Activated CD4-positive, alpha-beta memory T cell treated with anti-CD3 and anti-CD28 coated beads for 36 hours (primary cell): ENCODE data around the gene TLDC2. TPM values are rescaled to one million over a fixed set of nuclear protein-coding genes. Genes with fewer than 3 reads are reported as not detected.
A peak's percentile ranks its signal among the peaks of the same experiment; 100 is the strongest.
"Not testable (repeated sequence)": the region's sequence is repeated elsewhere in the genome, so short reads cannot be mapped to it uniquely, and the experiment has no call there.

ENCODE experiments used
- CTCF ChIA-PET: fragments of 350-600 bp; sonication (Branson Sonifier 250); formaldehyde crosslinking; loops from one replicate; lab custom pipeline; 2021; ENCODE audit warnings: antibody characterized with exemption, inconsistent platforms; lab: Charles Lee
- POLR2A ChIA-PET: fragments of 350-600 bp; sonication (Branson Sonifier 250); formaldehyde crosslinking; loops from one replicate; lab custom pipeline; 2021; ENCODE audit warnings: antibody characterized with exemption; lab: Charles Lee
- DNase-seq: peaks from one replicate; pipeline ENCODE4 v3.0.0-alpha.2; 2020
- H3K27ac Mint-ChIP-seq: one replicate; pipeline ENCODE4 v1.8.0; 2021; ENCODE audit warnings: mixed read lengths
- H3K27me3 Mint-ChIP-seq: one replicate; pipeline ENCODE4 v1.8.0; 2021; ENCODE audit warnings: mixed read lengths
- H3K36me3 Mint-ChIP-seq: one replicate; pipeline ENCODE4 v1.8.0; 2021; ENCODE audit warnings: mixed read lengths
- H3K4me1 Mint-ChIP-seq: one replicate; pipeline ENCODE4 v1.8.0; 2021; ENCODE audit warnings: low read depth, mixed read lengths
- H3K4me3 Mint-ChIP-seq: one replicate; pipeline ENCODE4 v1.8.0; 2021; ENCODE audit warnings: mild to moderate bottlenecking, mixed read lengths
- H3K9me3 Mint-ChIP-seq: one replicate; pipeline ENCODE4 v1.8.0; 2021; ENCODE audit warnings: mixed read lengths
- intact Hi-C: fragments of 100-400 bp; cut with micrococcal nuclease; formaldehyde crosslinking; loops from one replicate; pipeline ENCODE4 v1.15.1; 2023
- total RNA-seq, 2 experiments: library from RNA; stranded (reverse); gene quantifications; one replicate each; pipeline ENCODE4 v1.2.3, GENCODE V29; 2021

Gene TLDC2
- total RNA-seq, 2 experiments from 2014 or later: not detected

DNA sequence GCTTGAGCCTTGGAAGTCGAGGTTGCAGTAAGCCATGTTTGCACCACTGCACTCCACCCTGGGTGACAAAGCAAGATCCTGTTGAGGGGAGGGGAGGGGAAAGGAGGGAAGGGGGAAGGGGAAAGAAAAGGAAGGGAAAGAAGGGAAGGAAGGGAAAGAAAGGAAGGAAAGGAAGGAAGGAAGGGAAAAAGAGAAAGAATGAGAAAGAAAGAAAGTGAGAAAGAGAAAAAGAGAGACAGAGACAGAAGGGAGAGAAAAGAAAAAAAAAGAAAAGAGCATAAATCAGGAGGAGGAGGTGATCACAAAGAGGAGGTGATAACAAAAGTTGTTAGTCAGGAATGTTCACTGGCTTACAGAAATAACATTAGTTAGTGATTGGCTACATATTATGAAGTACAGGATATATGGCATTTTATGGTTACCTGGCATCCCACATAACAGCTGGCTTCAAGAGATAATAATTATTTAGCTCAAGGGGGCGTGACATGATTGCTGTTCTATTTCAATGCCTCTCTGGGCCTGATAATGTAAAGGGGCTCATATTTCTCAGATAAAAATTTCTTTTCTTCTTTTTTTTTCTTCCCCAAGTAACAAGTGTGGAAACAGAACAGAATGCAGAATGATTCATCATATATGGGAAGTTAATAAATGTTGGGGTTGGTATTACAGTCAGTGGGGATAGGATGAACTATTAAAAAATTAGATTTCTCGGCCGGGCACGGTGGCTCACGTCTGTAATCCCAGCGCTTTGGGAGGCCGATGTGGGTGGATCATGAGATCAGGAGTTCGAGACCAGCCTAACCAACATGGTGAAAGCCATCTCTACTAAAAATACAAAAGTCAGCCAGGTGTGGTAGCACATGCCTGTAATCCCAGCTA is 48.5 kb downstream of the TLDC2 start:
- no peak overlapping the region for H3K4me3 Mint-ChIP-seq
- intact Hi-C loops: no loop called here

GRCh38 chr20:36925234-36925633 is 49.3 kb downstream of the TLDC2 start:
- Mint-ChIP-seq H3K27ac (peak overlapping the region; percentile 23), H3K4me3 (no peak overlapping the region), H3K4me1 (peaks cover 36% of the 10 kb centered on the region), H3K27me3 (no peaks in the 10 kb centered on the region), H3K9me3 (no peaks in the 10 kb centered on the region), H3K36me3 (peaks cover 36% of the 10 kb centered on the region)
- no peak for DNase-seq
- ChIA-PET POLR2A (no interaction called here), CTCF (interaction anchor here (1.3 kb wide), 1 partner anchor 9 kb away, joined by 3 read pairs; no protein-coding TSS in a partner anchor)
- intact Hi-C loops: no loop called here

More for the DNA sequence above, 48.5 kb downstream of the TLDC2 start:
- H3K4me1 Mint-ChIP-seq: peaks cover 32% of the 10 kb centered on the region
- no peak for DNase-seq
- peak overlapping the region; percentile 68 for H3K27ac Mint-ChIP-seq
- CTCF ChIA-PET: interaction anchor here (0.5 to 1.5 kb wide), 3 partner anchors 8 to 167 kb away, joined by 3 to 4 read pairs (median 3); no protein-coding TSS in a partner anchor
- peaks cover 33% of the 10 kb centered on the region for H3K36me3 Mint-ChIP-seq
- no peaks in the 10 kb centered on the region for H3K9me3 Mint-ChIP-seq
- POLR2A ChIA-PET: no interaction called here
- H3K27me3 Mint-ChIP-seq: no peaks in the 10 kb centered on the region

GRCh38 chr20:36926653-36927200 is 50.8 kb downstream of the TLDC2 start:
- no peaks in the 10 kb centered on the region for H3K9me3 Mint-ChIP-seq
- no peak for DNase-seq
- POLR2A ChIA-PET: no interaction called here
- intact Hi-C loops: no loop called here
- CTCF ChIA-PET: no interaction called here
- no peaks in the 10 kb centered on the region for H3K27me3 Mint-ChIP-seq
- H3K4me3 Mint-ChIP-seq: no peak overlapping the region
- no peak overlapping the region for H3K27ac Mint-ChIP-seq
- H3K4me1 Mint-ChIP-seq: peaks cover 49% of the 10 kb centered on the region
- peaks cover 48% of the 10 kb centered on the region for H3K36me3 Mint-ChIP-seq

DNA sequence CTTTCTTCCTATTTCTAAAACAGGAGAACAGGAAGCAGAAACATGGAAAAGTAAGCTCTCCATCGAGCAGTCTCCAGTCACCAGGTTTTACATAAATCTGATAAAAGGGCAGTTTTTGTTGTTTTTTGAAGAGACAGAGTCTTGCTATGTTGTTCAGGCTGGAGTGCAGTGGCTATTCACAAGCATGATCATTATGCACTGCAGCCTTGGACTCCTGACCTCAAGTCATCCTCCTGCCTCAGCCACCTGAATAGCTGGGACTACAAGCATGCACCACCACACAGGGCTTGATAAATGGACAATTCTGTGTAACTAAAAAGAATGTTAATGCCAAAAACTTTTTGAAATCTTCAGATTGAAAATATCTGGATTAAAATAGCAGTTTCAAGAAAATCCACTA is 51.8 kb downstream of the TLDC2 start:
- Mint-ChIP-seq H3K27me3 (no peaks in the 10 kb centered on the region), H3K4me1 (peaks cover 55% of the 10 kb centered on the region), H3K4me3 (no peak overlapping the region), H3K27ac (no peak overlapping the region), H3K9me3 (no peaks in the 10 kb centered on the region), H3K36me3 (peaks cover 51% of the 10 kb centered on the region)
- intact Hi-C loops: no loop called here
- CTCF ChIA-PET: interaction anchor here (0.6 to 1.1 kb wide), 2 partner anchors 8 to 166 kb away, joined by 4 read pairs; no protein-coding TSS in a partner anchor
- POLR2A ChIA-PET: no interaction called here
- no peak for DNase-seq

GRCh38 chr20:36929290-36929689 is 53.4 kb downstream of the TLDC2 start:
- POLR2A ChIA-PET: no interaction called here
- no peak overlapping the region for H3K4me3 Mint-ChIP-seq
- intact Hi-C loops: no loop called here
- no peaks in the 10 kb centered on the region for H3K27me3 Mint-ChIP-seq
- peaks cover 55% of the 10 kb centered on the region for H3K36me3 Mint-ChIP-seq
- CTCF ChIA-PET: no interaction called here
- no peak for DNase-seq
- peak overlapping the region; percentile 84 for H3K27ac Mint-ChIP-seq
- no peaks in the 10 kb centered on the region for H3K9me3 Mint-ChIP-seq
- peaks cover 58% of the 10 kb centered on the region for H3K4me1 Mint-ChIP-seq

- intact Hi-C loops: loop anchor here (2.0 kb wide), 1 partner anchor 21 kb away; the partner anchor contains the start of gene SAMHD1
- Mint-ChIP-seq H3K36me3 (peaks cover 57% of the 10 kb centered on the region), H3K4me3 (no peak overlapping the region), H3K4me1 (peaks cover 54% of the 10 kb centered on the region), H3K27me3 (no peaks in the 10 kb centered on the region), H3K9me3 (no peaks in the 10 kb centered on the region), H3K27ac (peak overlapping the region; percentile 84)
- no peak for DNase-seq
- ChIA-PET CTCF (no interaction called here), POLR2A (no interaction called here)
Observed at GRCh38 chr20:36929691-36930090, 53.8 kb downstream of the TLDC2 start.

DNA sequence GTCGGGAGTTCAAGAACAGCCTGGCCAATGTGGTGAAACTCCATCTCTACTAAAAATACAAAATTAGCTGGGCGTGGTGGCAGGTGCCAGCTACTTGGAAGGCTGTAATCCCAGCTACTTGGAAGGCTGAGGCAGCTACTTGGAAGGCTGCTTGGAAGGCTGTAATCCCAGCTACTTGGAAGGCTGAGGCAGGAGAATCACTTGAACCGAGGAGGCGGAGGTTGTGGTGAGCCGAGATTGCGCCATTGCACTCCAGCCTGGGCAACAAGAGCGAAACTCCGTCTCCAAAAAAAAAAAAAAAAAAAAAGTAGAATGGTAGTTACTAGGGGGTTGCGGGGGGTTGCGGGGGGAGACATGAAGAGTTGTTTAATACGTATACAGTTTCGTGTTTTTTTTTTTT is 56.1 kb downstream of the TLDC2 start:
- Mint-ChIP-seq H3K27ac (peak overlapping the region; percentile 72), H3K36me3 (peaks cover 47% of the 10 kb centered on the region), H3K4me1 (peaks cover 51% of the 10 kb centered on the region)
- CTCF ChIA-PET, POLR2A ChIA-PET, H3K4me3 Mint-ChIP-seq, H3K9me3 Mint-ChIP-seq, H3K27me3 Mint-ChIP-seq, DNase-seq, intact Hi-C loops: not testable (repeated sequence)

DNA sequence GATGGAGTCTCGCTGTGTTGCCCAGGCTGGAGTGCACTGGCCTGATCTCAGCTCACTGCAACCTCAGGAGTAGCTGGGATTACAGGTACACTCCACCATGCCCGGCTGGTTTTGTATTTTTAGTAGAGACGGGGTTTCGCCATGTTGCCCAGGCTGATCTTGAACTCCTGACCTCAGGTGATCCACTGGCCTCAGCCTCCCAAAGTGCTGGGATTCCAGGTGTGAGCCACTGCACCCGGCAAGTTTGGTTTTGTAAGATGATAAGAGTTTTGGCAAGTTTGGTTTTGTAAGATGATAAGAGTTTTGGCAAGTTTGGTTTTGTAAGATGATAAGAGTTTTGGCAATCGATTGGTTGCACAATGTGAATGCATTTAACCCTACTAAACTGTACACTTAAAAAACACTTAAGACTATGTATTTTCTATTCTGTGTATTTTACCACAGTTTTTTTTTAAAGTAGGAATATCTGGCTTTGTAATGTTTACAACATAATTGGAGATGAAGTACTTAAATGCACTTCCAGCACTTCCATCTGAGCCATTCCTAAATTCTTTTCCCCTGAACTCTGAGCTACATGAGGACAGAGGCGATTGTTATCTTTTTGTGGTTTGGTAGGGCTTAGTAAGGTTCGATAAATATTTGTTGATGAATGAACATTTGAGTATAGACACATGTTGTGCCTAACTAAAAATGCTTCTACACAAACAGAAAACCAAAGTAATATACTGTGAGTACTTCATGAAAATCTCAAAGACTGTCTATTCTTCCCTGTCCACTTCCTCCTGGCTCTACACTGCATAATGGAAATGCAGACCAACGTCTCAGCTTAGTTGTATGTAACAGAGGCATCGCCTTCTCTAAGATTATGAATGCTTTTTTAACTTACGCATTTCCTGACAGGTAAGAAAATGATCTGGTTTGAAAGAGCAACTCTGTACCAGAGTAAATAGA is 56.8 kb downstream of the TLDC2 start:
- Mint-ChIP-seq H3K4me1 (peaks cover 56% of the 10 kb centered on the region), H3K4me3 (no peak overlapping the region)

DNA sequence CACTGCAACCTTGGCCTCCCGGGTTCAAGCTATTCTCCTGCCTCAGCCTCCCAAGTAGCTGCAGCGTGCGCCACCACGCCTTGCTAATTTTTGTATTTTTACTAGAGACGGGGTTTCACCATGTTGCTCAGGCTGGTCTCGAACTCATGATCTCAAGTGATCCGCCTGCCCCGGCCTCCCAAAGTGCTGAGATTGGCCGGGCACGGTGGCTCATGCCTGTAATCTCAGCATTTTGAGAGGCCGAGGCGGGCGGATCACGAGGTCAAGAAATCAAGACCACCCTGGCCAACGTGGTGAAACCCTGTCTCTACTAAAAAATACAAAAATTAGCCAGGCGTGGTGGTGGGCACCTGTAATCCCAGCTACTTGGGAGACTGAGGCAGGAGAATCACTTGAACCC is 57.6 kb downstream of the TLDC2 start:
- Mint-ChIP-seq H3K36me3 (peaks cover 42% of the 10 kb centered on the region), H3K4me1 (peaks cover 58% of the 10 kb centered on the region)
- DNase-seq, H3K4me3 Mint-ChIP-seq, H3K9me3 Mint-ChIP-seq, H3K27me3 Mint-ChIP-seq, POLR2A ChIA-PET, H3K27ac Mint-ChIP-seq, intact Hi-C loops: not testable (repeated sequence)
- CTCF ChIA-PET: interaction anchor here (1.1 to 1.5 kb wide), 2 partner anchors 14 to 33 kb away, joined by 3 to 4 read pairs; no protein-coding TSS in a partner anchor

More for the DNA sequence above, 56.8 kb downstream of the TLDC2 start:
- intact Hi-C loops: no loop called here
- CTCF ChIA-PET: interaction anchor here (1.1 to 1.5 kb wide), 2 partner anchors 13 to 32 kb away, joined by 3 to 4 read pairs; no protein-coding TSS in a partner anchor
- no peaks in the 10 kb centered on the region for H3K27me3 Mint-ChIP-seq
- H3K9me3 Mint-ChIP-seq: no peaks in the 10 kb centered on the region
- peak overlapping the region; percentile 72 for H3K27ac Mint-ChIP-seq
- POLR2A ChIA-PET: no interaction called here
- no peak for DNase-seq
- peaks cover 47% of the 10 kb centered on the region for H3K36me3 Mint-ChIP-seq

DNA sequence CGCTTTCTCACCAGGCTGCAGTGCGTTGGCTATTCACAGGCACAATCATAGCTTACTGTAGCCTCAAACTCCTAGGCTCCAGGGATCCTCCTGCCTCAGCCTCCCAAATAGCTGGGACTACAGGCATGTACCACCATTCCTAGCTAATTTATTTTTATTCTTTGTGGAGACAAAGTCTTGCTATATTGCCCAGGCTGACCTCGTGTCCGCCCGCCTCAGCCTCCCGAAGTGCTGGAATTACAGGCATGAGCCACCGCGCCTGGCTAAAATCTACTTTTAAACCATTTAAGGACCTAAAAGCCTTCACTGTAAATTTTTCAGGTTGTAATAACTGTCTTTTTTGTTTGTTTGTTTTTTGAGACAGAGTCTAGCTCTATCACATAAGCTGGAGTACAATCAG is 60.4 kb downstream of the TLDC2 start:
- peaks cover 56% of the 10 kb centered on the region for H3K4me1 Mint-ChIP-seq
- ChIA-PET POLR2A (interaction anchor here (0.6 to 1.0 kb wide), 2 partner anchors 69 to 291 kb away, joined by 3 read pairs; no protein-coding TSS in a partner anchor), CTCF (no interaction called here)
- H3K36me3 Mint-ChIP-seq: peaks cover 35% of the 10 kb centered on the region
- no peak for DNase-seq
- intact Hi-C loops: no loop called here
- peak overlapping the region; percentile 23 for H3K27ac Mint-ChIP-seq
- no peak overlapping the region for H3K4me3 Mint-ChIP-seq
- H3K27me3 Mint-ChIP-seq: no peaks in the 10 kb centered on the region
- no peaks in the 10 kb centered on the region for H3K9me3 Mint-ChIP-seq

DNA sequence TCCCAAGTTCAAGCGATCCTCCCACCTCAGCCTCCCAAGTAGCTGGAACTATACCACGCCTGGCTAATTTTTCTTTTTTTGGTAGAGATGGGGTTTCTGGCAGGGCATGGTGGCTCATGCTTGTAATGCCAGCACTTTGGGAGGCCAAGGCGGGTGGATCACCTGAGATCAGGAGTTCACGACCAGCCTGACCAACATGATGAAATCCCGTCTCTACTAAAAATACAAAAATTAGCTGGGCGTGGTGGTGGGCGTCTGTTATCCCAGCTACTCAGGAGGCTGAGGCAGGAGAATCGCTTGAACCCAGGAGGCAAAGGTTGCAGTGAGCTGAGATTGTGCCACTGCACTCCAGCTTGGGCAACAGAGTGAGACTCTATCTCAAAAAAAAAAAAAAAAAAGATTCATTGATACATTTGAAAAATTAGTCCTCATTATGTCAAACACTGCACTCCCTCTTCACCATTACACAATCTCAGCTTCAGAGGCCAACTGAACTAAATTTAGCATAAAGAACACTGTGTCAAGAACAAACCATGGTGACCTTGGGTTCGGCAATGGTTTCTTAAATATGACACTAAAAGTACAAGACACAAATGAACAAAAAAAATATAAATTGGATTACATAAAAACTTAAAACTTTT is 60.9 kb downstream of the TLDC2 start:
- peaks cover 35% of the 10 kb centered on the region for H3K36me3 Mint-ChIP-seq

More for the DNA sequence above, 60.9 kb downstream of the TLDC2 start:
- Mint-ChIP-seq H3K27ac (peak overlapping the region; percentile 25), H3K4me1 (peaks cover 57% of the 10 kb centered on the region)
- intact Hi-C loops, H3K27me3 Mint-ChIP-seq, H3K4me3 Mint-ChIP-seq, DNase-seq, H3K9me3 Mint-ChIP-seq: not testable (repeated sequence)
- CTCF ChIA-PET: interaction anchor here (0.9 to 1.0 kb wide), 2 partner anchors 17 to 128 kb away, joined by 3 read pairs; no protein-coding TSS in a partner anchor
- POLR2A ChIA-PET: interaction anchor here (0.6 to 1.0 kb wide), 2 partner anchors 68 to 291 kb away, joined by 3 read pairs; no protein-coding TSS in a partner anchor
